Stimulated activated CD8-positive, alpha-beta memory T cell treated with anti-CD3 and anti-CD28 coated beads, Interleukin-12 subunit alpha, Interleukin-12 subunit beta, amount 100 ng/mL, for 24 hours (primary cell): ENCODE measurements around the gene CFAP74.

ENCODE experiments used
- DNase-seq: peaks from one replicate; pipeline ENCODE4 v3.0.0-alpha.2; 2020; ENCODE audit errors: extremely low read depth

CFAP74 gene, protein sequence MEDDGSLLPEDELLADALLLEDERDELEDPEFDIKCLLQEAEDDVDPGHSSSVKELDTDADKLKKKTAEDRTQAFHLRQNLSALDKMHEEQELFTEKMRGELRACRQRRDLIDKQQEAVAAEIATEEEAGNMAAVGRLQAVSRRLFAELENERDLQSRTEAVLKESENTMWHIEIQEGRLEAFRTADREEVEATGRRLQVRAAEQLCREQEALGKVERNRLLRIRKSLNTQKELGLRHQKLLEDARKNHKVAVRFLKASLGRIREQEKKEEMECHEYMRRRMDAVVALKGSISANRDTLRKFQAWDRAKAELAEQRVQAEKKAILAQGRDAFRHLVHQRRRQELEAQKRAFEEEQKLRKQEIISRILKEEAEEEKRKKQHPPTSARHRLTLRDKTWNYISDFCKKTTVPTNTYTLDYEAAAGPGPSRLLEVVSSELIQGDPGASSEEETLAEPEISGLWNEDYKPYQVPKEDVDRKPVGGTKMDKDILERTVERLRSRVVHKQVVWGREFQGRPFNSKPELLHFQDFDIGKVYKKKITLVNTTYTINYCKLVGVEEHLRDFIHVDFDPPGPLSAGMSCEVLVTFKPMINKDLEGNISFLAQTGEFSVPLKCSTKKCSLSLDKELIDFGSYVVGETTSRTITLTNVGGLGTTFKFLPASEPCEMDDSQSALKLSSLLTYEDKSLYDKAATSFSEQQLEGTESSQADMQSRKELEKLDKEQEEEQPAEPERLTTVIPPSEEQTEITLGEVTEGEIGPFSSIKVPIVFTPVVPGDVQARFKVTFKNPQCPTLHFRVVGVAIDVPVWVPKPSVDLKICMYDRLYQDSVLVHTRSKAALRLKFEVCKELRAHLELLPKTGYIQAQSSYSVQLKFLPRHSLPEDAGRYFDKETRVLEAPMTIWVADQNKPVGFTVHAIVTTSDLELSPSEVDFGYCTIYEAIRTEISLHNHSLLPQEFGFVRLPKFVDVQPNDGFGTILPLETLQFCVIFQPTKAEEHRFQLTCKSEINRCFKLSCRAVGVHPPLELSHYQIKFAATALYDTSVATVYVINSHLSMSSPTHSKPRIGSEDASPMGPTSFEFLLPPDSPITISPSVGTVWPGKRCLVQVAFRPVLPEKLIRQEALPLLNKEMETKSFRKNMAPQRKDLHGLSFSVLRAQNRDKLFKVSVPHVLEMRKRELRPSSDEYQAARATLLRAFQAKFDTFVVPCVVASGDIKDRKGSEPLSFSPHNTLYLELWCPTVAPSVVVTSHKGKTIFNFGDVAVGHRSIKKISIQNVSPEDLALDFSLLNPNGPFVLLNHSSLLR (N-terminal part only)

DNA sequence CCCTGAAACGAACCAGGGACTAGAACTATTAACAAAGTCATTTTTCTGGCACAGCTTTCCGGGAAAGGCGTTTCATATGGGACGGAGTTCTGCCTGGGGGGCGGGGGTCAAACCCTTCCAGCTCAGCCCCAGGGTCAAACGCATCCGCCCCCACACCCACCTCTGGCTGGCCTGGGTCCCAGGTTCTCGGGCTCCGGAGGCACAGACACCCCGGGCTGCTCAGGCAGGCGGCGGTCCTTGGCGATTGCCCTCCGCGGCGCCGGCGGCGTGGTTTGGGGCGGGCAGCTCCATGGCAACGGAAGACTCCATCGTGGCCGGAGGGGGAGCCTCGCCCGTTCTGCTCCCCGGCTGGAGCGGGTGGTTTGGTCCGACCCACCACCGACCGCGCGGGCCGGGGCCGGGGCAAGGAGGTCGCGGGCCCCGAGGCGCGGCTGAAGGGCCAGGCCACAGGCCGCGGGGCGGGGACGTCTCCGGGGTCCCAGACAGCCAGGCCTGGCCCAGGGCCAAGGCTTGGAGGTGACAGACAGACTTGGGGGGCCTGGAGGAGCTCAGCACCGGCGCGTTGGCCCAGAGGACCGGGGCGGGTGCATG, at the start of gene CFAP74:
TSS of gene CFAP74 (minus strand) at position 246 of the 591 bp plus-strand sequence. CDS start 12,830 bp downstream, outside the sequence.
- no peak for DNase-seq

DNA sequence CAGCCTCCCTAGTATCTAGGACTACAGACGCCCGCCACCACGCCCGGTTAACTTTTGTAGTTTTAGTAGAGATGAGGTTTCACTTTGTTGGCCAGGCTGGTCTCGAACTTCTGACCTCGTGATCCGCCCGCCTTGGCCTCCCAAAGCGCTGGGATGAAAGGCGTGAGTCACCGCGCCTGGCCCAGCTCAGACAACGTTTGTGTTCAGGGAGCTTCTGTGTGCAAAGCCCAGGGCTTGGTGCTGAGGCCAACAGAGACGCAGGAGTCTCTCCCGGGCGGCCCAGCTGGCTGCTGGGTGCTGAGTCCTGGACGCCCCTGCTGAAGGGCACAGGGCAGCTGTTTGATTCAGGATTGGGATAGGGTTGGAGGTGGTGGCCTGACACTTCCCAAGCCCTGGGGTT, 49.6 kb upstream of the CFAP74 start:
- DNase-seq = no peak

DNA sequence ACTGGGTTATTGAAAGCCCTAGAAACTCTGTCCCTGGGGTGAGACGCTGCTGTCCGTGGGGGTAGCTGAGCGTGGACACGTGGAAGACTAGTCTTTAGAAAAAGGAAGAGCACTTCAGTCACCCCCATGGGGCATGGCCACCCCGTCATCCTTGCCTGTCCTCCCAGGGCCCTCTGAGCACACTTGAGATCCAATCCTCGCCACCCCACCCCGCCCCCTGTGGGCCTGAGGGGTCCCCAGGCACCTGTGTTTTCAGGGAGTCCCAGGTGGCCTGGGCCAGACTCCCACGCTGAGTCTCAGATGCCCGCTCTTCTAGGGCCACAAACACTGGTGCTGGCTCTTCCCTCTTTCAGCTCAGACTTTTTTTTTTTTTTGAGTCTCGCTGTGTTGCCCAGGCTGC, 49.2 kb upstream of the CFAP74 start:
- no peak for DNase-seq

DNA sequence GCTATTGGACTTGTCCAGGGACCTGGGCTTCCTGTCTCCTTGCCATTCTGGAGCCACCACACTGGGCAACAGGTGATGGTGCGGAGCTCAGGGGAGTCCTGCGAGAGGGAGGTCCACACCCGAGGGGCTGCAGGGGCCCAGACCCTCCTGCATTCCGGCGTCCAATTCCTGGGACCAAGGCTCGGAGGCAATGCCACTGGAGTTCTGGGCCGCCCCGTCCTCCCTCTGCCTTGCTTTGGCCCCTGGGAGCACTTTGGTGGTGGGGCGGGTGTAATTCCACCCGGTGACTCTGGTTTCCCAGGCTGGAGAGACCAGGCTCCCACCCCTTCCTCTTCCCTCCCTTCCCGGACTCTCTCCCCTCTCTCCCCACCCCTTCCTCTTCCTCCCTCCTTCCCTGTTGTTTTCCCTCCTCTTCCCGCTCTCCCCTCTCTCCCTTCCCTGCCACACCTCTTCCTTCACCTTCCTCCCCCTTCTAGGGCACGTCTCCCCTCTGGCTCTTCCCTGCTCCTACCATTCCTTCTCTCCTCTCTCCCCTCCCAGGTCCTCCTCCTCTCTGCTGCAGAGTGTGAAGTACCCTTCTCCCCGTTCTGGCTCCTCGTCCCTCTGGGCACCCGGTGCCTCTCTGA, 48.6 kb upstream of the CFAP74 start:
- no peak for DNase-seq

DNA sequence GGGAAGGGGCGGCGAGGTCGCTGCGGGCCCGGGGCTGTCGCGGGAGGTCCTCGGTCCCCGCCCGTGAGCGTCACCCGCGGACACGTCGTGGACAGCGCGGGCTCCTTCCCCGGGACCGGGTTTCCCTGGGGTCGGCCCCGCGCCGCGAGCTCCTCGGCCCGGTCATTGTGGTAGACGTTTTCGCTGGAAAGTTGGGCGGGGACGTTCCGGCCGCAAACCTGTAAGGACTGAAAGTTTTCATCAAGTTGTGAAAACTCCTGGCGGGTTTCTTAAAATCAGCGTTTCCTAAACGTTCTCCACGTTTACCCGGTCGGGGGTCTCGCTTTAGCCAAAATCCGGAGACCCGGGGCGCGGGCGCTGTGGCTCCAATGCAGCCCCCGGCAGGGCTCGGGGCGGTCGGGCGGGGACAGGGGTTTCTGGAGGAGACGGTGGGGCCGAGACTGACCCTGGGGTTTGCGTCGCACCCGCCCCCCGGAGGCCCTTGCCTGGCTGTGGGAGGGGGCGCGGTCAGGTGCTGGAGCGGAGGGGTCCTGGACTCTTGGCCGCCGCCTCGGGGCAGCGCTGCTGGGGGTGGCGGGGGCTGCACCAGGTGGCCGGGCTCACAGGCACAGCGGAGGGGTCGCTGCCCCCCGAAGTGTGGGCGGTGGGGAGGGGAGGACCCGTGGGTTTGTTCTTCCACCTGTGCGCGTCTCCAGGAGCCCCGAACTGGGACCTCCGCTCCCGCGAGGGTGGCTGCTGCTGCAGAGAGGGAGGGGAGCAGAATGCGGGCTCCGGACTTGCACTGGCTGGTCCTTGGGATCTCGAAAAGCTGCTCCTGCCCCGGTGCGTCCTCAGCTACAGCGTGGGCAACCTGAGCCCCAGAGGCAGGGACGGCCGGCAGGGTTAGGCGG, 47.5 kb upstream of the CFAP74 start:
- DNase-seq = no peak

DNA sequence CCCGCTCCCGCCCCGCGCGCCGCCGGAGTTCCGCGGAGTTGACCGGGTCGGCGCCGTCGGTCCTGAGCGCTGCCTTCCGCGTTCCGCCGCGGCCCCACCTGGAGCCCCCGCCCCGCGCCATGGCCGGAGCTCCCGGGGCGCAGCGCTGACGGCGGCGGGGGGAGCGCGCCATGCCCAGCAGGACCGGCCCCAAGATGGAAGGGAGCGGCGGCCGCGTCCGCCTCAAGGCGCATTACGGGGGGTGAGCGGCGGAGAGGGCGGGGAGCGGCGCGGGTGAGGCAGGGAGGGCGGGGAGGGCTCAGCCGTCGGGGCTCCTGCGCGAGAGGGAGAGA, 46.8 kb upstream of the CFAP74 start:
- no peak for DNase-seq

DNA sequence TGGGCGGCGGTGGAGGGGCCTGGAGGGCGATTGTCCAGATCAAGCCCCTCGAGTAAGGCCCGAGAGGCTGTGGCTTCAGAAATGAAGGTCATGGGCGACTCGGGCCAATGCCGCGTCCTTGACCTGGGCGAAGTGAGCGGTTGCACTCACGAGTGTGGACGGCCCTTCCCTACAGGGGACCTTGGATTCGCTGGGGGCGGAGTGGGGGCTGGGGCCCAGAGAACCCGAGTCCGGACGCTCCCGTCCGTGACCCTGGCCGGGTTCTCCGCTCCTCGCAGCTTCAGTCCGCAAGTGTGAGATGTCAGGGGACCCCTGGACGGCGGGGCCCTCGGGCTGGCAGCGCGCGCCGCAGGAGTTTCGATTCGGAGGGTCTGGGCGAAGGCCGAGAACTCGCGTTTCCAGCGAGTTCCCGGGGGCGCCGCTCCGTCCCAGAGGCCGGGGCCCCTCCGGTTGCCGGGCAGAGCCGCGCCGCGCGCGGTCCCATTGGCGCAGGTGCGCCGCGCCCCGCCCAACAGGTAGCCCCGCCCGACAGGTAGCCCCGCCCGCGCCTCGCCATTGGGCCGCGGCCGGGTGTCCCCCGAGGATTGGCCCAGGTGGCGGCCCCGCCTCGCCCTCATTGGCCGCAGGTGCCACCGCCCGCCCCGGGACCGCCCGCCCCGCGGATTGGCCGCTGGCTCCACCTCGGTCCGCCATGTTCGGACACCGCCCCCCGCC, 46.3 kb upstream of the CFAP74 start, which contains the start of gene PRKCZ:
TSS of gene PRKCZ (plus strand) at position 694 of the 714 bp plus-strand sequence. CDS start 220 bp downstream, outside the sequence.
- DNase-seq = peak; percentile 84

DNA sequence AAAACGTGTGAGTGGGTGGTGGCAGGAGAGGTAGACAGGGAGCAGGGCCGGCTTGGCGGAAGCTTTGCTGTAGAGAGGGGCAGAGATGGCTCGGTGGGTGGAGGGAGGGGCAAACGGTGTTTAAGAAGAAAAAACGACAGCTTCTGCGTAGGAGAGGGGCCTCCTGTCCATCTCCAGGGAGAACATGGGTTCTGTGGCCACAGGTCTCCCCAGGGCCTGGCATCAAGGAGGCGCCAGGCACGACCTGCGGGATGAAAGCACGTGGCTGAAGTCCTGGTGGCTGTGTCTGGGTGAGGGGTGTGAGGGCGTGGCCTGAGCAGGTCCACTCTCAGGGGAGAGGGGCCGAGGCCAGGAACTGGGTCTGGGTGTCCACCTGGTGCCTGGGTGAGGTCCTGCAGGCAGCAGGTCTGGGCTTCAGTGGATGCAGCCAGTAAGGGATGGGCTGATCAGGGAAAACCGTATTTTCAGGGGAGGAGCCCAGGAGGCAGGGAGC, 45.7 kb upstream of the CFAP74 start:
- no peak for DNase-seq

DNA sequence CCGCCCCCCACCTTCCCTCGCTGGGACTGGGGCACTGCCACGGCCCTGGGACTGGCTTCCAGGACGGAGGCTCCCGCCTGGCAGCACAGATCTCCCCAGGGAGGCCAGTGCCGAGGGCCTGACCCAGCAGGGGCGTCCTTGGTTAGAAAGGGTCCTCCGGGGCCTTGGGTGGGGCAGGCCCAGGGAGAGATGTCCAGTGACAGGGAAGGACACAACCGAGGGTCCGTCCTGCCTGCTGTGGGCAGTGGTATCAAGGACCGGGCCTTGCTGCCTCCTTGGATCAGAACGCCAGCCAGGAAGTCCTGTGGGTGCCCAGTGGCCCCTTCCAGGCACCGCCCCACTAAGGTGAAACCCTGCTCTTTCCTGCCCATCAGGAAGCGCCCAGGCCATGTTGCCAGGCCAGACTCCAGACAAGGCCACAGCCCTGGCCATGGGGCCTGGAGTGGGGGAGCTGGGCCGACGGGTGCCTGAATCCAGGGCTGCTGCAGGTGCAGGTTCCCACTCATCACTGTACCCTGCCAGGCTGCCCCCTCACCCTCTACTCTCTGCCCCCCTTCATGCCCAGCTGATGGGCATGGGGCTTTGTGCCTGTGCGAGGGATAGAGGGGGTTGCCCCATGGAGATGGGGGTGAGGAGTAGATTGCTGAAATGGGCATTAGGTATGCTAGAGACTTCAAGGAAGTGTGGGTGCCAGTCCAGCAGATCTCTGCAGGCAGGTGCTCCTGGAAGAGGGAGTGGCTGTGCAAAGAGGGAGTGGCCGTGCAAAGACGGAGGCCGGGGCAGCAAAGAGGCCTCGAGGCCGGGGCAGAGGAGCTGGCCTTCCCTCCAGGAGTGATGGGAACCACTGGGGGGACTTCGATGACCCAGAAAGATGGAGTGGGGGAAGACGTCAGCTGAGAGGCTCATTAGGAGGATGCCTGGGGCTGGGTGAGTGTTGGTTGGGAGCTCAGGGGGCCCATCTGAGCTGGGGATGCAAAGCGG, 44.5 kb upstream of the CFAP74 start:
- DNase-seq = no peak

DNA sequence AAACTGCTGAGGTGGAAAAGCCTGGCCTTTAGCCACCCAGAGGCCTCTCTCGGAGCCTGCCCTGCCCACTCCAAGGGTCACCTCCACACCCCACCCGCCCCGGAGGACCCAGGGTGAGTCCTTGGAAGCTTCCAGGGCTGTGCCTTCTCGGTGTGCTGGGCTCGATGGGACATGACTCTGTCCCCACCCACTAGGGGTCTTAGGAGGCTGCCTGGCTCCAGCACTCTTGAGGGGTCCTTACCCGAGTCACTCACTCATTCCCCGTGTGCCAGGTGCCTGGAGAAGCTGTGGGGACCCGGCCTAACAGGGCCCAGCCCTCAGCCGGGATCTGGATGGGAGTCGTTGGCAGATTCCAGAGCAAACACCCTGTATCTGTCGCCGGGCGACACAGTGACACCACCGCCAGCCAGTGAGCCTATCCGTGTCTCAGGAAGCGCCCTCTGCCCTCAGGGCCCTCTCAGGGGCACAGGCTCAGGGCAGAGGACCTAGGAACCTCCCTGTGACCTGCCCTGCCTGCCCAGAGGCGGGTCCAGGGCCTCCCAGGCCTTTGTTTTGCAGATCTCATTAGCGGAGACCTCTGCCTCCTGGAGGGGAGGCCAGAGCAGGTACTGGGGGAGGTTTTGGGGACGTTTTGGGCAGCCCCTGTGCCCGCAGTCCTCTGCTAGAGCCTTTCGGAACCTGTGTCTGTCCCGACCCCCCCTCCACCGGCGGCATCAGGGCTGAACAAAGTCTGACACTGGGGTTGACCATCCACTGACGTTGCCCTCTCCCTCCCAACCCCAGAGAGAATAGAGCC, 43.6 kb upstream of the CFAP74 start:
- no peak for DNase-seq

DNA sequence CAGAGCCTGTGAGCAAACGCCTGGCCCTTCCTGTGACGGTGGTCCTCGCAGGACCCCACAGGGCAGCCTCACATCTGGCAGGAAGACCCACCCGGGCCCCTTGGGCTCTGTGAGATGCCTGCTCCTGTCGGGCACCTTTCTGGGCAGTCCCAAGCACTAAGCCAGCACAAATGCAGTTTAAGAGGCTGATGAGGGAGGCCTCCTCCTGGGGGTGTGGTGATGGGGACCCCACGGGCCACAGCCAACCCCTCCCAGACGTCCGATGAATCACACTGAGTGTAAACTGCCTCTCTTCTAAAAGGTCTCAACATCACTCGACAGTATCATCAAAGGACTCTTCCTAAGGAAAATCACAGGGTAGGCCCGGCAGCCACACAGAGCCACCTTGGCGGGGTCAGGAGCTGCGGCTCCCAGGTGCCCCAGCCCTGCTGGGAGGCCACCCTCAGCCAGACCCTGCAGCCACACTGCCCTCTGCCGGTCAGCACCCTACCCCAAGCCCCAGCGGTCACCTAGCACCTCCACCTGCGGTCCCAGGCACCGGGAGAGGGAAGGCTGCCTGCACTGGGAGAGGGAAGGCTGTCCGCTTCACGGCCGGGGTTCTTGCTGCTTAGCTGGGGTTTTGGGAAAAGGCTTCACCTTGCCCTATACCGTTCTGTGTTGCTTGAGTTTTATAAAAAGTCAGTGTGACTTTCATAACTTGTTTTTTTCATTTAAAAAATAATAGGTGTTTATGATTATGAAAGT, 42.8 kb upstream of the CFAP74 start:
- no peak for DNase-seq

DNA sequence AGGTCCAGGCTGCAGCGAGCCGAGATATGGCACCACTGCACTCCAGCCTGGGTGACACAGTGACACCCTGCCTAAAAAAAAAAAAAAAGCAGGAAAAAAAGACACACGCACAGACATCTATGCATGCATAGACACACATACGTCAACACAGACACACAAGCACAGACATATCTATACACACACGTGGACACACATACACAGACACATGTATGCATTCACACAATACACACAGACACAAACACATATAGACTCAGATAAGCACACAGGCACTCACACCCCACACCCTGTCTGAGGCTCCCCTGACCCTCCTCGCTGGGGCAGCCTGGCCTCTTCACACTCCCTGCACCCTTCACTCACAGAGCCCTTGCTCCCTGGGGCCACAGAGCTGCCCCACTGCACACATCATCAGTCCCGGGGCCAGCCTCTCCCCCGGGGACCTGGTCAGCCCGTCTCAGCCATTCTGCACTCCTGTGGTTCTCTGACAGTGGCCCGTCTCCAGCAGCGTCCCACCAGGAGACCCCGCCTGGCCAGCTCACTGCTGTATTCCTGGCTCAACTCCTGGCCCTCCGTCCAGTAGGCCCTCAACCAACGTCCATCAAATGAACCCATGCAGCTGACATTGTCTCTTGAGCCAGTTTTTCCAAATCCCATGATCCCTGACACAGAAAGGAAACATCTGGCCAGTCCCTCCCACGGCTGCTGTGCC, 42.0 kb upstream of the CFAP74 start:
- DNase-seq = no peak

DNA sequence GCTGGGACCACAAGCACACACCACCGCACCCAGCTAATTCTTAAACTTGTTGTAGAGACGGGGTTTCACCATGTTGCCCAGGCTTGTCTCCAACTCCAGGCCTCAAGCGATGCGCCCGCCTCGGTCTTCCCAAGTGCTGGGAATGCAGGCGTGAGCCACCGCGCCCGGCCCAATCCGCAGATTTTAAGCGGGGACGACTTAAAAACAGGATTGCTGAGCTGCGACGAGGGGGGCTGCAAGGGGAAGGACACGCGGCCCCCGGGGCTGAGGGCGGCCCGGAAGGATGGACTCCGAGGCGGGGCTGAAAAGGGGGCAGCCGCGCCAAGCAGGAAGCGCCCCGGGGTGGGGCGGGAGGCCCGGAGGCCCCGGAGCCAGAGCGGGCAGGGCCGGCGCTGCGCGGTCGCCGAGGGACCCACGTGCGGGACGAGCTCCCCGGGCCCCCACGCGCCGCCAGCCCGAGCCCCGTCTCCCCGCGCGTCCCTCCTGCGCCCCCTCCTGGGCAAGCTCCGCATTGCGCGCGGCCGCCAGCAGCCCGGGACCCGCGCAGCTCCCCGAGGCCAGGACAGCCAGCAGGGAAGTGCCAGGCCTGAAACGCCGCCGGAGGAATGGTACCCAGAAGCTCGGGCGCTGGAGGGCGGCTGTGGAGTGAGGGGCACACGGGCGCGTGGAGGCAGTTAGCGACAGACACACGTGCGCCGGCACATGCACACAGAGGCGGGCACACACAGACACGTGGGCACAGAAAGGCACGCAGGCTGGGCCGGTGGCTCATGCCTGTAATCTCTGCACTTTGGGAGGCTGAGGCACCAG, 41.1 kb upstream of the CFAP74 start:
- DNase-seq = peak; percentile 44

DNA sequence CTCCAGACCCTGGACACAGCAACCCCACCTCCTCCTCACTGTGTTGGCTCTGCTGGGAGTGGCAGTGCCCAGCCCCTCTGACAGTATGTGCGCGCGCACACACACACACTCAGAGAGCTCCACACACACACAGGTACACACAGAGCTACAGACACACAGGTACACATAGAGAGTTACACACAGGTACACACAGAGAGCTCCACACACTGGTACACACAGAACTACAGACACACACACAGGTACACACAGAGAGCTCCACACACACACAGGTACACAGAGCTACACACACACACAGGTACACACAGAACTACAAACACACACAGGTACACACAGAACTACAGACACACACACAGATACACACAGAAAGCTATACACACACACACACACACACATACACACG, 40.3 kb upstream of the CFAP74 start:
- no peak for DNase-seq
